Fibroblast of skin of left biceps (primary cell): Measurements from ENCODE around the gene ADH1C.

Experiments used
- DNase-seq, 2 experiments: peaks; one replicate each; pipeline ENCODE4 v3.0.0-alpha.2; 2013; ENCODE audit warnings: low read depth in 2 of 2

The ADH1C gene

DNA sequence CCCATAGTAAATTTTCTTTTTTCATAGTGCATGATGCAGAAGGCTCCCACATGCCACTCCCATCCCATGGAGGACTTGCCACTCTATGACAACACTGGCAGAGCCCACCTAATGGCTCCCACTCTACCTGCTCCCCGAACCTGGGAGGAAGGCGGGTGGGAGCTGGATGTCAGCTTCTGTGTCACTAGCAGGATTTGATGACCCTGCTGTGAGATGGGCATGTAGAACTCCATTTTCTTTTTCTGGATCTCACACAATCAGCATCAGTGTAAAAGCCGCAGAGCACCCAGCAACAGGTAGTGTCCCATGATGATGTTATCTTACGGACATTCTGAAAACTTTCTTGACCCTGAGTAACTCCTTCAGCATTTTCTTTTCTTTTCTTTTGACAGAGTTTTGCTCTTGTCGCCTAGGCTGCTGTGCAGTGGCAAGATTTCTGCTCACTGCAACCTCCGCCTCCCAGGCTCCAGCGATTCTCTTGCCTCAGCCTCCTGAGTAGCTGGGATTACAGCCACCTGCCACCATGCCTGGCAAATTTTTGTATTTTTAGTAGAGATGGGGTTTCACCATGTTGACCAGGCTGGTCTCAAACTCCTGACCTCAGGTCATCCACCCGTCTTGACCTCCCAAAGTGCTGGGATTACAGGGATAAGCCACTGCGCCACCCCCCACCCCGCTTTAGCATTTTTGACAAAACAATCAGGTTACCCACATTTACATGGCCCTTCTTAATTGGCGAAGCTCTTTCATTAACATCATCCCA lies 46.7 kb downstream of the ADH1C start:
- no peak for DNase-seq

DNA sequence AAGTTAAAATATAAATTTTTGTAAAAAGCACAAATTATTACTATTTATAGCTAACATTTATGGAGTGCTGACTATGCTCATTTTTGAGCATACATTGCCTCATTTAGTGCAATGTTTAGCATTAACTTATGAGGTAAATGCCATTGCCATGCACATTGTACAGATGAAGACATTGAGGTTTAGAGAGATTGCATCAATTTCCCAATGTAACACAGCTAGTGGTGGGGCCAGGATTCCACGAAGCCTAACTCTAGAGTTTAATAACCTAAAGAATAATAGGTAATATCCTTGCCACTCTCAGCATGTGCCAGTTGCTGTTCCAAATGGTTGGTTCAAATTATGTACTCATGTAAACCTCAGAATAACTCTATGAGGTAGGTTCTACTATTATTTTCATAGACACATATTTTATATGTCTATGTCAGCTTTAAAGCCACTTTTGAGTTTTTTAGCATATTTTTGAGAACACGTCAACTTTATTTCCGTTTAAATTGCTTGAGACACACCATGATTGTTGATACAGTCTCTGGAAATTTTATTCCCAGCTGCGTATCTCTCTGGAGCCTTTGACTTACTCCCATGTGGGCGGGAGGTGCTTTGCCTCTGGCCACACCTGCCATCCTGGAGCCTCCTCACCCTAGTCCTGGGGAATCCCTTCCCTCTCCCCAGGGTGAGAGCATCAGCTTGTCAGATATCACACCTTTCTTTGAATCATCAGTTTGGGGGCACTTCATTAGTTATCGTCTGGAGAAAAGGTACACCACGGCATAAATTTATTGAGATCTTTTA lies 51.0 kb downstream of the ADH1C start:
- DNase-seq, result peak in 1 of 2 experiments; percentile 2

DNA sequence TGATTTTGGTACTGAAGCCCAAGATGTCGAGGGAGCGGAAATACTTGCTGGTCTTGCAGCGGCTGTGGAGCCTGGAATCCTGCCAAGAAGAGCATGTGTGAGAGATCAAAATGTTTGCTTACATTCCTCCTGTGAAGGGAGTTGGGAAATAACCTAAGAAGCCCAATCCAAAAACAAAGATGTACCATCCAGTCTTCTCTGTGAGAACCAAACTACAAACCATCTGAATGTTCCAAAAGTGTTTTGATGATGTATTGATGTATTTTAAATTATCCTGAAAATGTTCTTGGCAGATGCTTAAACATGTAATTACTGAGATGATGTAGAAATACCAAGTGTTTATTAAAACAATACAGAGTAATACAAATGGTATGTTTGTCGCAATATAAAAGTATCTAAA lies 51.6 kb downstream of the ADH1C start:
- DNase-seq, result peak; percentile 88 to 90

DNA sequence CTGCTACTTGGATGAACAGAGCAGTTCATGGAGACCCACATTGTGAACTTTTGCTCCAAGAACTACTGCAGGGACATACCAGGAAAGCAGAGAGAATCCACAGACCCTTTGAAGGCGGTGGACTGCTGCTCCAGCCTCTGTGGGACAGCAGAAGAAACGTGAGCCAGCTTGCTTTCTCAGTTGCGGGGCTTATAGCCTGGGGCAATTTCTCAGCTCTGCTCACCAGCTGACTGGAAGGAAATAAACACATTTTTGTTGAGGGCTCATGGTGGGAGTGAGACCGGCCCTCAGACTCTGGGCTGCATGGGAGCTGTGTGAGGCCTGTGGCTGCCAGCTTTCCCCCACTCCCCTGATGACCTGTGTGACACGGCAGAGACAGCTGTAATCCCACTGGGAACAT lies 59.2 kb downstream of the ADH1C start:
- DNase-seq, result no peak

DNA sequence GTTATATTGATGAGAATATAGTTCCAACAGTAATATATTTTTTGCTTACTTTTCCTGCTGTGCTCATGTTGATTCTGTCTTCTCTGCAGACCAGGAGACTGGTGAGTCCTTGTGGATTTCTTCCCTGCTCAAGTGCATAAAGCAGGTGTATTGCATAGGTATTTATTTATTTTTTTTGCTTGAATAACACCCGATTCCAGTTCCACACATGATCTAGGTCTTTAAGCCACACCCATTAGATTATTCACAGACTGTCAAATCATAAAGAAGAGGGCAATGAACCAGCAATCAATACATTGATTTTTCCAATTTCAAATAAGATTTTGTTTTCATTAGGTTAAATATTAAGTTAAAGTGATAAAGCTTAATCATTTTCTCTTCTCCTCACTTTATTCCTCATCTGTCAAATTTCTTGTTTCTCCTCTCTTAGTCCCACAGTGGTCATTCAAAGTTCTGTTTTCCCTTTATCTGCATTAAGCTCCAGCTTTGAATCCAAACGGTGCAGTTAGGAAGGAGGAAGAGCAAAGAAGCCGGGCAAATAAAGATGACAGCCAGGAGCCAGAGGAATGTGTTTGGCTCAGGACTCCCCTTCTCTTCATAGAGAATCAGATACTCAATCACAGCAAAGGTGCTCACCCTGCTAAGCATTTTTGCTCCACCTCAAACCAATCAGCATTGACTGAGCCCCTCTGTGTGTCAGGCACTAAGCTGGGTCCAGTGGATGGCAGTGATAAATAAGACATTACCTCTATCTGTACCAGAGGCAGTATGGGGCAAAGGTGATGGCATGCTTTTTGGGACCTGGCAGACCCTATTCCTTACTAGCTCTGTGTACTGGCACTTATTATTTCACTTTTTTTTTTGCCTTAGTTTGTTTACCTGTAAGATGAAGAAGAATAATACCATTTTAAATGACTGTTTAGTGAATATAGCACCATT lies 61.4 kb downstream of the ADH1C start, which contains the start of gene ADH1A:
Gene ADH1A (minus strand): TSS at position 138 of the 939 bp plus-strand sequence. CDS start 71 bp downstream, at position 67.
- no peak for DNase-seq
